NCI-H1694 (cell line): ENCODE results near the gene KSR1.

Source experiments
- DNase-seq: peaks from one replicate; lab custom pipeline; 2025; lab: John Stamatoyannopoulos, UW

The KSR1 gene

GRCh38 chr17:27473748-27474609 is 17.7 kb downstream of the KSR1 start:
- peak; percentile 28 for DNase-seq

GRCh38 chr17:27475070-27475673 is 18.9 kb downstream of the KSR1 start:
- no peak for DNase-seq

- peak; percentile 29 for DNase-seq
These were observed 20.0 kb downstream of the KSR1 start for GRCh38 chr17:27475981-27476895.

- DNase-seq: no peak
These were observed 21.0 kb downstream of the KSR1 start for GRCh38 chr17:27477050-27477888.

GRCh38 chr17:27477971-27478684 is 21.9 kb downstream of the KSR1 start:
- DNase-seq: no peak

- peak; percentile 35 for DNase-seq
These were observed 22.8 kb downstream of the KSR1 start for GRCh38 chr17:27478901-27479538.

- DNase-seq: no peak
These were observed 23.6 kb downstream of the KSR1 start for GRCh38 chr17:27479838-27480237.

- no peak for DNase-seq
These were observed 24.5 kb downstream of the KSR1 start for GRCh38 chr17:27480699-27481098.

GRCh38 chr17:27481327-27481726 is 25.1 kb downstream of the KSR1 start:
- DNase-seq: no peak

- DNase-seq: no peak
These were observed 28.9 kb downstream of the KSR1 start for GRCh38 chr17:27485125-27485524.

- no peak for DNase-seq
These were observed 29.7 kb downstream of the KSR1 start for GRCh38 chr17:27485716-27486495.

- no peak for DNase-seq
These were observed 30.5 kb downstream of the KSR1 start for GRCh38 chr17:27486741-27487140.

GRCh38 chr17:27488231-27488630 is 32.0 kb downstream of the KSR1 start:
- no peak for DNase-seq

GRCh38 chr17:27489045-27489715 is 32.9 kb downstream of the KSR1 start:
- DNase-seq: no peak

GRCh38 chr17:27490391-27490790 is 34.1 kb downstream of the KSR1 start:
- DNase-seq: no peak

GRCh38 chr17:27491713-27492190 is 35.5 kb downstream of the KSR1 start:
- DNase-seq: peak; percentile 91

- no peak for DNase-seq
These were observed 36.2 kb downstream of the KSR1 start for GRCh38 chr17:27492470-27492869.

GRCh38 chr17:27493088-27493487 is 36.8 kb downstream of the KSR1 start:
- DNase-seq: no peak
